Right ventricle myocardium inferior (tissue), 1 donor: ENCODE measurements around the gene MAML2. TPM values are rescaled to one million over a fixed set of nuclear protein-coding genes. Genes with fewer than 3 reads are reported as not detected.

Source experiments
- ATAC-seq: fragments of 200-7000 bp; cut with Tn5 transposase; one replicate; pipeline ENCODE4 v1.9.1; 2020; ENCODE audit warnings: mild to moderate bottlenecking, moderate library complexity
- DNase-seq: peaks from one replicate; pipeline ENCODE4 v3.0.0; 2021; ENCODE audit errors: missing footprints
- intact Hi-C: fragments of 100-400 bp; cut with DNase I; formaldehyde crosslinking; loops from one replicate; pipeline ENCODE4 v1.11.0; 2022
- microRNA-seq: library from miRNA; unstranded; fragments of <30 nt; microRNA quantifications from one replicate; pipeline ENCODE4 v1.2.0, GENCODE V29; 2020
- total RNA-seq: library from RNA; stranded (reverse); fragmentation: NEBNext Ultra II Directional; extraction: Animal tissue kit (Norgen Biotek cat#: 25700); gene quantifications from one replicate; pipeline ENCODE4 v1.2.1, GENCODE V29; 2021
- donor health status: DM: no; HTN: yes; CAD: no; lungs with severe emphysema.

The MAML2 gene
- total RNA-seq, 1 donor from 2014 or later: 5.2 TPM

DNA sequence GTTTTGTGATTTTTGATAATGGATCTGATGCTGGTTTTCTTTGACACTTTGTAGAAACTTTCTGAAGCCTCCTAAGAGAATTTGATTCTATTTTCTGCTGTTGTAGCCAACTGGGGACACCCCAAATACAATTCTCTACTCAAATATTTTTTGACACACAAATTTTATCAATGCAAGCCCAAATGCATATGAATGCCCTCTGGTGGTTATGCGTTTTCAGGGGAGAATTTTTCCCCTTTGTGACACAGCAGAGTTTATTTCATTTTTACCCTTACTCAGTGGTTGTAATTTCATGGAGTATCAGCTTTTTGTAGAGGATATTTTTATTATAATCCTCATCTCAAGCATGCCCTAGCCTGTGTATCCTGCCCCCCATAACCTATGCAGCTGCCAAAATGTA is 374.4 kb downstream of the MAML2 start:
- ATAC-seq: no peak
- no peak for DNase-seq
- intact Hi-C loops: no loop called here

DNA sequence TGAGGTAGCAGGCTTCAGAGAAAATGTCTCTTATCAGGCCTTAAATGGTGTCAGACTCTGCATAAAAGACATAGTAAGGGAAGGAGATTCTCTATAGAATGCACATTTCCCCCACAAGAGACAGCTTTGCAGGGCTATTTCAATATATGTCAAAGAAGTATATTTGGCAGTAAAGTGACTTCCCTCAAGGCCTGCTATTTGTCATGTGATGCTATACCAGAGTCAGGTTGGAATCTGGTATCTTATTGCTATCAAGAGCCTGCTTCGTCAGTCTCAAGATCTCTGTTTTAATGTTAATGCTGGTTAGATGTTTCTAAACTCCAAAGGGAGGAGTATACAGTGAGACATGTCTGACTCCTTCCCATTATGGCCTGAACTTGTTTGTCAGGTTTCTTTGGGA is 378.7 kb downstream of the MAML2 start:
- no peak for ATAC-seq
- DNase-seq: no peak
- intact Hi-C loops: no loop called here

DNA sequence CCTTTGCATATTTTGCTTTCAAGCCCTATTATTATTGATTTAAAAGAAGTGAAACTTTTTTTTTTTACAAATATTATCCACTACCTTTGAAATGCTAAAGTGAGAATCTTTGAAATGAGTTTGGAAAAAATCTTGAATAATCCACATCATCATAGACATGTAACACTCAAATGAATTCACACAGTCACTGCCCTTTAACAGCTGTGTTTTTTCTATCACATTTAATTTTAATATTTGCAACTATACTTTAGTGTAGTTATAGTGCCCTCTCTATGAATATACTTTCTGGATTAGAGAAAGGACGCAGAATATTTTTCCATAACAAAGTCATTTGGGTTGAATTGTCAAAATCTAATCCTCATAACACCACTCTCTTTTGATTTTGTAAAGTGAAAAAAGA is 381.2 kb downstream of the MAML2 start:
- ATAC-seq (no peak), DNase-seq (no peak)
- intact Hi-C loops: no loop called here

DNA sequence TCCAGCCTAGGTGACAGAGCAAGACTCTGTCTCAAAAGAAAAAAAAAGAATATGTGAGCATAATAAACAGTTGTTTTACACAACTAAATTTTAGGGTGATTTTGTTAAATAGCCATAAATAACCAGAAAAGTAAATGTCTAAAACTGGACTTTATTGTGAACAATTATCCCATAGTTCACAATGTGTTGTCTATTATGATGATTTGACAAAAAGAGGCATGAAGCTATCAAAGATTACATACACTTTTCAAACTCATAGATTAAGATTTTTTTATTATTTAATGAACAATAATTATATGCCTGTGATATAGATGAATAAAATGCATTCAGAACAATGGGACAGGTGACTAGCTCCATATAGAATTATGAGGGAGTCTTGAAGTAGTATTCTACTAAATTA is 392.1 kb downstream of the MAML2 start:
- DNase-seq: no peak
- intact Hi-C loops: no loop called here
- no peak for ATAC-seq

DNA sequence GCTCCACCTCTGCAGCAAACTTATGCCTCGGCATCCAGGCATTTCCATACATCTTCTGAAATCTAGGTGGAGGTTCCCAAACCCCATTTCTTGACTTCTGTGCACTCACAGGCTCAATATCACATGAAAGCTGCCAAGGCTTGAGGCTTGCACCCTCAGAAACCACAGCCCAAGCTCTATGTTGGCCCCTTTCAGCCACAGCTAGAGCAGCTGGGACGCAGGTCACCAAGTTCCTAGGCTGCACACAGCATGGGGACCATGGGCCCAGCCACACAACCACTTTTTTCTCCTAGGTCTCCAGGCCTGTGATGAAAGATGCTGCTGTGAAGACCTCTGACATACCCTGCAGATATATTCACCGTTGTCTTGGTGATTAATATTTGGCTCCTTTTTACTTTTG is 394.4 kb downstream of the MAML2 start:
- DNase-seq (no peak), ATAC-seq (no peak)
- intact Hi-C loops: no loop called here

DNA sequence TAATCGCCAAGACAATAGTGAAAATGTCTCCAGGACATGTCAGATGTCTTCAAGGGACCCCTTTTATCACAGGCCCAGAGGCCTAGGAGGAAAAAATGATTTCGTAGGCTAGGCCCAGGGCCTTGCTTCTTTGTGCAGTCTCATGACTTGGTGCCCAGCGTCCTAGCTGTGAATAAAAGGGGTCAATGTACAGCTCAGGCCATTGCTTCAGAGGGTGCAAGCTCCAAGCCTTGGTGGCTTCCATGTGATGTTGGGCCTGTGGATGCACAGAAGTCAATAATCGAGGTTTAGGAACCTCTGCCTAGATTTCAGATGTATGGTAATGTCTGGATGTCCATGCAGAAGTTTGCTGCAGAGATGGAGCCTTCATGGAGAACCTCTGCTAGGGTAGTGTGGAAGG is 398.4 kb downstream of the MAML2 start:
- no peak for DNase-seq
- ATAC-seq: no peak
- intact Hi-C loops: no loop called here

DNA sequence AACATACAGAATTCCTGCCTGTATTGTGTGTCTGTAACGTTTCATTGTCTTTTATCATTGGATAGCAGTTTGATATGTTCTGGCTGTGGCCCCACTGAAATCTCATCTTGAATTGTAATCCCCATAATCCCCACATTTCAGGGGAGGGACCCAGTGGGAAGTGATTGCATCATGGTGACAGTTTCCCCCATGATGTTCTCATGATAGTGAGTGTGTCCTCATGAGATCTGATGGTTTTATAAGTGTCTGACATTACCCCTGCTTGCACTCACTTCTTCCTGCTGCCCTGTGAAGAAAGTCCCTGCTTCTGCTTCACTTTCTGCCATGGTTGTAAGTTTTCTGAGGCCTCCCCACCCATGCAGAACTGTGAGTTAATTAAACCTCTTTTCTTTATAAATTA is 399.4 kb downstream of the MAML2 start:
- no peak for DNase-seq
- intact Hi-C loops: no loop called here
- ATAC-seq: no peak

DNA sequence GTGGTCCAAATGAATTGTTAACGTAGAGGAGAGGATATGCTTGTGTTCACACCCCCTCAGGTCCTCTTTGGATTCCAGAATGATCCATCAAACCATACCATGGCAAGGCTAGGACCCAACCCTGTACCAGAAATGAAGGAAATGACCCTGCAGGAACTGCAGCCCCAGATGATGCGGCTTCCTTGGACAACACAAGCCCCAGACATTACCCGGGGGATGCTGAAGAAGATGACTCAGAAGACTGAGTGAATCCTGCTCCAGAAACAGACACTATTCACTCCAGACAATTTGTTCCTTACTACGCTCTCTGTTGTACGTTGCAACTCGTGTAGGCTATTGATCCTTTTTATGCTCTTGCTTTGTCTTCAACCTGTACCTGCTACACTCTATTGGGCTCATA is 403.9 kb downstream of the MAML2 start:
- DNase-seq (no peak), ATAC-seq (no peak)
- intact Hi-C loops: no loop called here

DNA sequence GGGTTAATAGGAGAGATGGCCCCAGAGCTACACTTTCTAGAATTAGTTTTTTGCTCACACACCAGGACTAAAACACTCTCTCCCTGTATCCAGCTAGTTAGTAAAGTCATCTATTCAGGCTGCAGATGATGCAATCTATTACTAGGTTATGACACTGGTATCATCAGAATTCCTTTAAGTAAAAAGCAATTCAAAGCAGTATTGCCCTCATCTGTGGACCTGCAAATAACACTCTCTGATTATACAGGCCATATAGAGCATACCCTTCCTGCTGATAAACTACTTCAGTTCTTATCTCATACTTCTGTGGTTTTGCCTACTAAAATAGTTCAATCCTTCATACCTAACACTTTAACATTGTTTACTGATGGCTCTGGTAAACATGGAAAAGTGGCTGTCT is 405.6 kb downstream of the MAML2 start:
- no peak for ATAC-seq
- no peak for DNase-seq
- intact Hi-C loops: no loop called here

DNA sequence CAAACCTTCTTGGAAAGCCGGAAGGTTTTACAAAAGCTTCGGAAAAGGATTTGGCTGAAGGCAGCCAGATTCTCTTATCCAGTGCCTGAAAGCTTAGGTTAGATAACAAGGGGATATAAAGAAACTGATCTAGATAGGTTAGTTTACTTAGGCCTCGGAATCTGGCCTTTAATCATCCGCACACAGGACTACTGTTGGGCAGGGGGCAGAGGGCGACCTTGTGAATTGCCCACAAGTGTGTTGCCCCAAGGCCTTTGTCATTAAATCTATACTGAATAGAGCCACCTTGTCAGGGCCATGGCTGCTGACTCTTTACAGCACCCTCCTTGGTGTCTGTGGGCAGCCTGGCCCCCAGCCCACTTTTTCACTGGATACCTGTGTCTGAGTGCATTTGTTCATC is 409.4 kb downstream of the MAML2 start:
- intact Hi-C loops: no loop called here
- DNase-seq: no peak
- no peak for ATAC-seq

DNA sequence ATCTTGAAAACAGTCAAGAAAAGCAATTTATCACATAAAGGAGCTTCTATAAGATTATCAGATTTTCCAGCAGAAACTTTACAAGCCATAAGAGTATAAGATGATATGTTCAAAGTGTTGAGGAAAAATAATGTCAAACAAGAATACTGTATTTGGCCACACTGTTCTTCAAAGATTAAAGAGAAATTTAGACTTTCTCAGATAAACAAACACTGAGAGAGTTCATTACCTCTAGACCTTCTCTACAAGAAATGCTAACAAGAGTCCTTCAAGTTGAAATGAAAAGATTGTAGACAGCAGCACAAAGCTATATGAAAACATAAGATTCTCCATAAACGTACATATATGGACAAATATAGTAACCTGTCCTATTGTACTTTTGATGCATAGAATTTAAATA is 411.1 kb downstream of the MAML2 start:
- intact Hi-C loops: no loop called here
- DNase-seq (no peak), ATAC-seq (no peak)

DNA sequence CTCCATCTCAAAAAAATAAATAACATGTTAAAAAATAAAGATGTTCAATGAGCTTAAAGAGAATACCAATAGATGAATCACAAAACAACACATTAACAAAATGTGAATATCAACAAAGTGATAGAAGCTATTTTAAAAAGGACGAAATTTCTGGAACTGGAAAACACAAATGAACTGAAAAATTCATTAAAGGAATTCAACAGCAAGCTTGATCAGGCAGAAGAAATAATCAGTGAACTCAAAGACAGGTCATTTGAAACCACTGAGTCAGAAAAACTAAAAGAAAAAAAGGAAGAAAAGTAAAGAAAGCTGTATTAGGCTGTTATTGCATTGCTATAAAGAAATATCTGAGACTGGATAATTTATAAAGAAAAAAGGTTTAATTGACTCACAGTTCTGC is 412.0 kb downstream of the MAML2 start:
- DNase-seq (no peak), ATAC-seq (no peak)
- intact Hi-C loops: no loop called here

DNA sequence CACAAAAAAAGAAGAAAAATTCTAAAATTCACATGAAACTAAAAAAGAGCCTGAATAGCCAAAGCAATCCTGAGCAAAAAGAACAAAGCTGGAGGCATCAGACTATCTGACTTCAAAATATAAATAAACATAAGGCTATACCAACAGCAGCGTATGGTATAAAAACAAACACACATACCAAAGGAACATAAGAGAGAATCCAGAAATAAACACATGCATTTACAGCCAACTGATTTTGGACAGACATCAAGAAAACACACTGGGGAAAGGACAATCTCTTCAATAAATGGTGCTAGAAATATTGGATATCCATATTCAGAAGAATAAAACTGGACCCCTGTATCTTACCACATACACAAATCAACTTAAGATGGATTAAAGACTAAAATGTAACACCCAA is 416.3 kb downstream of the MAML2 start:
- DNase-seq (no peak), ATAC-seq (no peak)
- intact Hi-C loops: no loop called here

Small RNAs within 50 kb of the gene (microRNA-seq; reads per million reads assigned to microRNA genes)
- not detected for gene MIR1260B

Other genes starting within 250 kb of the MAML2 start
- gene CCDC82, start 46.7 kb upstream of the MAML2 start, total RNA-seq: 16.9 TPM
- gene JRKL, start 46.8 kb upstream of the MAML2 start, total RNA-seq: 6.0 TPM